DMS153 treated with DMSO at 0.1 percent for 48 hours (cell line): ENCODE data around the gene FIZ1.

Experiments used
- DNase-seq: peaks from one replicate; lab custom pipeline; 2025; ENCODE audit not compliant: unreplicated experiment; lab: John Stamatoyannopoulos, UW

FIZ1 gene

DNA sequence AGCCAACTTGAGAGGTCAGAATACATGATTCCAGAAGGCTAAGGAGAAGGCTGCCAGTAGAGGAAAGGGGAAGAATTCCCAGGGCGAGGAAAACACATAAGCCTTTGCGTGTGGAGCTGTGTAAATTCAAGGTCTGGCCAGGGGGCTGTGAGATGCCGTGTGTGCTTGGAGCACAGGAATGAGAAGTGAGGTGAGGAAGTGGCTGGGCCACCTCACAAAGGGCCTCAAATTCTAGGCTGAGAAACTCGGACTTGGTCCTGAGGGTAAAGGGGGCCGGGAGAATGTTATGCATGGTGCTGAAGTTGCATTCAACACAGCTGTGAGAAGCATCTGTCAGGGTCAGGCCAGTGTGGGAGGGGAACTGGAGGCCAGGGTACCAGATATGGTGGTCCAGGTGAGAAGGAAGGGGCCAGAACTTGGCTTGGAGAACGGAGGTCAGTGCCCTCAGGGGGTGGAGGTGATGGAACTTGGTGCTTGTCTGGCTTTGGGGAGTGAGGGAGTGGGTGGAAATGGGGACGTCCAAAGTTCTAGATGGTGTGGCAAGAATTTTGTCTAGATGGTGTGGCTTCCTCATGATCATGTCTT, 36.6 kb upstream of the FIZ1 start:
- DNase-seq: no peak

DNA sequence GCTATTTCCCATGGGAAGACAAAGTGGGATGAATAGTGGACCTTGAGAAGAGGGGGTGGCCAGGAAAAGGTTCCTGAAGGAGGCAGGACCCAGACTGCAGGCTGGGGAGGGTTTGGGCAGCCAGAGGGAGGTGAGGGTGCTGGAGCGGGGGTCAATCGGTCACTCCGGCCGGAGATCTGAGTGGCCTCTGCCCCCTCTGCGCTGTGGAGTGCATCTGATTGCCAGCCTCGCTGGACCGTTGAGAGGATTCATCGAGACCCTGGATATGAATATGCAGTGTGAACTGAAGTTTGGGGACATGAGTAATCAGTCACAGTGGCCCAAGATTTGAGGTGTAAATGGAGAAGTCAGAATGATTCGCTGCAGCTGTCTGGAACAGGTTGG, 36.0 kb upstream of the FIZ1 start:
- no peak for DNase-seq

DNA sequence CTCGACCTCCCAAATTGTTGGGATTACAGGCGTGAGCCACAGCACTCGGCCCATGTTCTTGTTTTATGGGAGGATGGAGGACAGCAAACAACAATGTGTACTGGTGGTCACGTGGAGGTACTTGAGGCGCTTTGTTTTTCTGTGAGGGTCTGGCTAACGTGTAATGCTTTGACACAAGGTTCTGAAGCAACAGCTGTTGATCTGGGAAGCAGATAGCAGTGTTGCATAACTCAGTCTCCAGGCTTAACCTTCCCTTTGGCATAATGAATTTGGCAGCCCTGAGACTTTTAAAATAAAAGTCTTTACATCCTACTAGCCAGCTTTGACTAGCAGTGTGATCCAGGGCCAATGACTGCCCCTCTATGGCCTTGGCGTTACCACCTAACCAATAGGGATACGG, 34.5 kb upstream of the FIZ1 start:
- DNase-seq: no peak

DNA sequence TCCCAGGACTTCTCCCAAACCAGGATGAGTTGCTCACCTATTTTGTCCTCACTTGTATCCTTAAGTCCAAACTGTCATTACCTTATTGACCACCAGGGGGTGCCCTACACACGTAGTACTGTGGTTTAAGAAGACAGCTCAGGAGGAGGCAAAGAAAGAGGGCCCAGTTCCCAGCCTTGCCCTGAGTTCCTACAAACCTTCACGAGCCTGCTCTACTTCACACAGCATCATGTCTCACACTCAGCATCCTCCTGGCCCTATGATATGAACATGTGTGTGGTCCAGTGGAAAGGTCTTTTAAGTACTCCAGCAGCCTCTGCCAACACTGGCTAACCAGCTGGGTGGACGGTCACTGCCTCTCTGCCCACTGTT, 33.1 kb upstream of the FIZ1 start:
- peak; percentile 68 for DNase-seq

DNA sequence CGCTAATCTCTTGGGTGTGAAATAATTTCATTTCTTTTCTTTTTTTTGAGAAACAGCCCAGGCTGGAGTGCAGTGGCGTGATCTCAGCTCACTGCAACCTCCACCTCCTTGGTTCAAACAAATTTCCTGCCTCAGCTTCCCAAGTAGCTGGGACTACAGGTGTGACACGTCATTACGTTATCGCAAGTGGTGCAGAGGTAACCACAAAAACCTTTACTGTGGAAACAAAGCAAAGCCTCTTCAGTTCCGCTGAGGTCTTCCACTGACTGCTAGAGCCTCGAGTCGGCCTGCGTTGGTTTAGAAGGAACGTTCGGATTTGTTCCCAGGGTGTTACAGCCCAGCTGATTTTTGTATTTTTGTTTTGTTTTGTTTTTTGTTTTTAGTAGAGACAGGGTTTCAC, 27.0 kb upstream of the FIZ1 start:
- DNase-seq: no peak

DNA sequence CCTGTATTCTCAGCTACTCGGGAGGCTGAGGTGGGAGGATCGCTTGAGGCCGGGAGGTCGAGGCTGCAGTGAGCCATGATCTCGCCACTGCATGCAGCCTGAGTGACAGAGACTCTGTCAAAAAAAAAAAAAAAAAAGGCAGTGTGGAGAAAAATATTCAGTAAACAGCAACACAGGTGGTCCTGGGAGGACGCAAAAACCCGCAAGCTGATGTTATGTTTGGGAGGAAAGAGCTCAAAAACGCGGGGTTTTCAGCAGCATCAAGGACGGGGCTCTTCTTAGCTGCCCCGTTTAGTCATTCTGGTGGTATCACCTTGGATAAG, 25.6 kb upstream of the FIZ1 start:
- no peak for DNase-seq

DNA sequence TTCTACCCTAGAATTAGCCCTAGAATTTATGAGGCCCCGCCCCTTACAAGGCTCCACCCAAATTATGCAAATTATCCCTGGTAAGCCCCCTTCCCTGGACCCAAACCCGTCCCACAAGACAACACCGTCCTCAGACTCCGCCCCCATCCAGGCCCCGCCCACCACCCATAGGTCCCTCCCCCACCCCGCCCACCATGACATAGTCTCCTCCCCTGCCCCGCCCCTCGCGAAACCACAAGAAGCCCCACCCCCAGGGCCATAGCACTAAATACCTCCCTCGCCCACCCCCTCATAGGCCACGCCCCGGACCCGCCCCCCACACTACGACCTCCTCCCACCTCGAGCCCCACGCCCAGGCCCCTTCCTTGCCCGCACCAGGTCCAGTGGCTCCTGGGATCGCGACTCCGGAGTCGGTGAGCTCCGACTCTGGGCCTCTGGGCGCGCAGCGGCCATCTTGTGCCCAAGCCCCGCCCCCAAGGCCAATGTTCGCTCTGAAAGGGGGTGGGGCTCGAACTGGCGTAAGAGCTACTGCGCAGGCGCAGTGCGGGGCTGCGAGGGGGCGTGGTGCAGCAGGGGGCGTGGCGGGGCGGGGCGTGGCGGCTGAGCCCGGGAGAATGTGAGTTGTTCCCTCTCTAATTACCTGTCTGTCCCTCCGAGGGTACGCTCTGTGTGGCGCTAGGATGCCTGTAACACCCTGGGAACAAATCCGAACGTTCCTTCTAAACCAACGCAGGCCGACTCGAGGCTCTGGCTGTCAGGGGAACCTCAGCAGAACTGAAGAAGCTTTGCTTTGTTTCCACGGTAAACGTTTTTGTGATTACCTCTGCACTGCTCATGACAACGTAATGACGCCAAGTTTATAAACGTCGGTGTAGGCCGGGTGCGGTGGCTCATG, 25.0 kb upstream of the FIZ1 start, which contains the start of gene ZNF784:
TSS of gene ZNF784 (minus strand) at position 458 of the 895 bp plus-strand sequence. CDS start at position 453, 5 bp downstream.
- peak; percentile 89 for DNase-seq

DNA sequence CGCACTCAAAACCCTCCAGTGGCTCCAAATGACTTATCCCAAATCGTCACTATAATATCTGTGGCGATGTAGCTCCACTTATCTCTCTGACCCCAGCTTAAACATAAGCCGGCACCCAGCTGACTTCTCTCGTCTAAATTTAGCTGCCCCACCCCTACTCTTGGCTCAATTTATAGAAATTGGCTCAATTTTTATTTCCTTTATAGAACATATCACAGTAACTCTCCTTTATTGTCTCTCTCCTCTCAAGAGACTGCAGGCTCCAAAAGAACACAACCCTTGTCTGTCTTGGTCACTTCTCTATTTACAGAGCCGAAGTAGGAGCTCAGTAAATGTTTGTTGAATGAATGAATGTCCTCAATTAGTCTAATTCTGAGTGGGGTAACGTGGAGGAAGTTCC, 24.2 kb upstream of the FIZ1 start:
- DNase-seq: no peak

DNA sequence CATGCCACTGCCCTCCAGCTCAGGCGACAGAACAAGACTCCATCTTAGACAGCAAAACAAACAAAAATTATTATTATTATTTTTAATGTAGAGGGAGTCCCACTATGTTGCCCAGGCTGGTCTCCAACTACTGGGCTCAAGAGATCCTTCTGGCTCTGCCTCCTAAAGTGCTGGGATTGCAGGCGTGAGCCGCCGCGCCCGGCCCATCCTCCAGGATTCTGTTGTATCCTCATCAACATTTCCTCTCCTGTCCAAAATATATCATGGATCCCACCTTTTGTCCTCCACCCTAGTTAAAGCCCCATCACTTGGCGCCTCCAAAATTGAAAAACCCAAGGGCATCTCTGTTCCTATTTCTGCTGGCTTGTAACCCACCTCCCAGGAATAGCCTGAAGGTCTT, 23.8 kb upstream of the FIZ1 start:
- DNase-seq: no peak

DNA sequence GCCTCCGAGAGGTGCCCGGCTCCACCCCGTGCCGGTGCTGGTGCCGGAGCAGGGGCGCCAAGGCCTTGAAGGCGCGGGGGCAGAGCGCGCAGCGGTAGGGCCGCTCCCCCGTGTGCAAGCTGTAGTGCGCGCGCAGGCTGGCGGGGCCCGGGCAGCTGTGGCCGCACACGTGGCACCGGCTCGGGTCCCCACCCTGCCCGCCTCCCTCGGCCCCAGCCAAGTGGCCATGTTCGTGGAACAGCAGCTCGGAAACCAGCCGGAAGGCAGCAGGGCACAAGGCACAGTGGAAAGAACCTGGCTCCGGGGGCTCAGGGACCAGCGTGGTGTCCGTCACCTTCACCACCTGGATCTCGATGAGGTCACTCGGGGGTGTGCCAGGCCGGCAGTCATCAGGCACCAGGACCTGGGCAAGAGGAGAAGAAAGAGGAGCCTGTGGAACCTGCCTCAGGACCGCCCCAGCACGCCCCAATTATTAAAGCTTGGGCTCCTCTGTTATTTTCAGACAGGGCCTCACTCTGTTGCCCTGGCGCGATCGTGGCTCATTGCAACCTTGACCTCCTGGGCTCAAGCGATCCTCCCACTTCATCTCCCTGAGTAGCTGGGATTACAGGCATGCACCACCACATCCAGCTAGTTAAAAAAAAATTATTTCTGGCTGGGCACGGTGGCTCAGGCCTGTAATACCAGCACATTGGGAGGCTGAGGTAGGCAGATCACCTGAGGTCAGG, 23.1 kb upstream of the FIZ1 start:
- DNase-seq: no peak

DNA sequence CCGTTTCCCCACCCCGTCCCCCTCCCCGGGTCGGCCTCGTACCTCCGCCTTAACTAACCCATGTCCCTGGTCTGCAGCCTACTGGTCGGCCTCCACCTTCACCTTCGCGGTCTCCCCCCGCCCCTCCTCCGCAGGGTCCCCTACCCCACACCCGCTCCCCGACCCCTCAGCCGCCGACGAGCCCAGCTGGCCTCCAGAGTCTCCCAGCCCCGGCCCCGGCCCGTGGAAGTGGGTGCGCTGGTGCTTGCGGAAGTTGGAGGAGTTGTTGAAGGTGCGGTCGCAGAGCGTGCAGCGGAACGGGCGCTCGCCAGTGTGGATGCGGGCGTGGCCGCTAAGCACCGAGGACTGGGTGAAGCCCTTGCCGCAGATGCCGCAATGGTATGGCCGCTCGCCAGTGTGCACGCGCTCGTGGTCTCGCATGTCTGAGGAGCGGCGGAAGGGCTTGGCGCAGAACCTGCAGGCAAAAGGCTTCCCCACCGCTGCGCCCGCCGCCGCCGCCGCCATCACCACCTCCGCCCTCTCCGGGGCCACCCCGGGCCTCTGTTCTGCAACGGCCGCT, 22.4 kb upstream of the FIZ1 start:
- DNase-seq: no peak

DNA sequence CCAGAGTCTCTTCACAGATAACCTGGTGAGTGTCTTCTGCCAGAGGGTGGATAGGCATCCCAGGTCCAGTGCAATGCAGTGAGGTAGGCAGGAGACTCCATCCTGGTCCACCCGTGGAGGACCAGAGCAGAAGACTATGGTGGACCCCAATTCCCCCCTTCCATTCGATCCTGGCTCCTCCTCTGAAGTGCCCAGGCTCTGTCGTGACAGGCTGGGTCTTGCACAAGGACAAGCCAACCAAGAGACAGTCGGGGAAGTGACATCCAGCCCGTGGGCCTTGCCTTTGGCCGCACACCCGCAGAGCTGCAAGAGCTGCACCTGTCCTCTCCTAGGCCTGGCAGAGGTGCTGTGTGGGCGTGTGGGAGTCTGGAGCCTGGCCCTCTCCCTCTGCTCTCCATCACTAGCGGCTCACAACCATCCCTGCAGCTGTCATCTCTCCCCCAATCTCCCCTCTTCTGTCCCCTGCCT, 21.9 kb upstream of the FIZ1 start:
- no peak for DNase-seq

DNA sequence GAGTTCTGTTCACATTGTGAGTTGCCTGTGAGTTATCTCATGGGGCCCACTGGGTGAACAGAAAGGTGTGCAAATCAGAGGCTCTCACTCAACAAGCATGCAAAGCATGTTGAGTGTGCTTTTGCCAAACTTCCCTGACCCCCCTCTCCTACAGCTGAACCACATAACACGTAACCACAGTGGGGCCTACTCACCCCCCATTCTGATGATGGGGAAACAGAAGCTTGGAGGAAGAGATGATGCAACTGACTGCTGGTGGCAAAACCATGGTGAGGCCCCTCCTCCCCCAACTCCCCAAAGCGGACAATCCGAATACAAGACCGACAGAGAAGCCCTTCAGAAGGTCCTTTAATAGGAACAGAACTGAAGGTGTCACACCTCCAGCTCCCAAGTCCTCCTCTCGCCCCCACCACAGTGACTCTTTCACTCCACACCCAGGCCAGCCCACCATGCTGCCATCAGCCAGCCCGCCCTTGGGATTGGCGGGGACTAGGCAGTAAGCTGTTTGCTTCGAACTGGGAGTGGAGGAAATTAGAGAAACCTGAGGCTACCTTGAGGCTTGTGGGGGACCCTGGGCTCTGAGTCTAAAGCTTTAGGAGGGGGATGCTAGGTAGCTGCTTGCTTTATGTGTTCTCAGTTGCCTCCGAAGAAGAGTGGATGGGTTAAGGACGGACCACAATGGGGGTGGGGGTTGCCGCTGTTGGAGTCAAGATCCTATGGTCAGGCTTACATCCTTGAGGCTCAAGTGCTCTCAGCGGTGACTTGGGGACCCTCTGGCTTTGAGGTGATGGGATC, 21.3 kb upstream of the FIZ1 start:
- no peak for DNase-seq

DNA sequence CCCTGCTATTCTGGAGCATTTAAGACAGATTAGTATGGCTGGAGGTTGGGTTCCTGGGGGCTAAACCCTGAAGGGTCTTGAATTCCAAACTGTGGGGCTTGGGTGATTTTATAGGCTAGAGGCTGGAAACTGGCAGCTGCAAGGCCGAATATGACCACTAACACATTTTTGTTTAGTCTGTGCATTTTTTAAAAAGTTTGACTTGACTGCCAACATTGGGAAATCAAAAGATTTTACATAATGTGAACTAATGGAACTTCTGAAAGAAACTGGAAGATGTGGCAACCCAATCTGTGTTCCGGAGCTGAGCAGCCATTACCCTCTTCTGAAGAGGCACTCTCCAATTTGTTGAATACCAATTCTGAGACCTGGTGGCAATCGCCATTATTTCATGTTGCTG, 20.0 kb upstream of the FIZ1 start:
- DNase-seq: no peak

DNA sequence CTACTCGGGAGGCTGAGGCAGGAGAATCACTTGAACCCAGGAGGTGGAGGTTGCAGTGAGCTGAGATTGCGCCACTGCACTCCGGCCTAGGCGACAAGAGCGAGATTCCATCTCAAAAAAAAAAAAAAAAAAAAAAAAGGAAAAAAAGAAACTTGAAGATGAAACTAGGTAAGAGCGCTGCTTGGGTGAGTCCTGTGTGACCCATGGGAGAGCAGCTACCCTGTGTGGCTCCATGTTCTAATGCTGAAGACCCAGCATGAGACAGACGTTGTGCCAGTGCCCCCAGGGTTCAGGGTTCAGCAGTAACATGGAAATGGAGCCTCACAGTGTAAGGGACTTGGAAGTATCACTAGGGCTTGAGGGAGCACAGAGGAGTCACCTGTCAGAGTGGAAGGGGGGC, 19.1 kb upstream of the FIZ1 start:
- no peak for DNase-seq

DNA sequence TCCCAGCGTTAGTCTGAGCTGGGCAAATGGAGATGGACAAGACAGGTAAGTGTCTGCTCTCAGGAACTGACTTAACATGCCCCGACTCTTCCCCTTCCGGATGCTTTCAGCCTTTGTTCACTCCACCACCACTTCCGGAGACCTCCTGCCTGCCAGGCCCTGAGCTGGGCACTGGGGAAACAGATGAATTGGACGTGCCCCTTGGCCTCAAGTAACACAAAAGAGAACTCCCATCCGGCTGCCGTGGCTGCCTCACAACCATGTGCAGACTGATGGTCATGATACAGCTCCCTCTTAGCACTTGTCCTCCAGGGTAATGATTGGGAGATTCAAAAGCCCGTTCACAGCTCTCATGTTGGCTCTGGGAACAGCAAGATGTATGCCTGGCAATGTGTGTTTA, 18.1 kb upstream of the FIZ1 start:
- no peak for DNase-seq

DNA sequence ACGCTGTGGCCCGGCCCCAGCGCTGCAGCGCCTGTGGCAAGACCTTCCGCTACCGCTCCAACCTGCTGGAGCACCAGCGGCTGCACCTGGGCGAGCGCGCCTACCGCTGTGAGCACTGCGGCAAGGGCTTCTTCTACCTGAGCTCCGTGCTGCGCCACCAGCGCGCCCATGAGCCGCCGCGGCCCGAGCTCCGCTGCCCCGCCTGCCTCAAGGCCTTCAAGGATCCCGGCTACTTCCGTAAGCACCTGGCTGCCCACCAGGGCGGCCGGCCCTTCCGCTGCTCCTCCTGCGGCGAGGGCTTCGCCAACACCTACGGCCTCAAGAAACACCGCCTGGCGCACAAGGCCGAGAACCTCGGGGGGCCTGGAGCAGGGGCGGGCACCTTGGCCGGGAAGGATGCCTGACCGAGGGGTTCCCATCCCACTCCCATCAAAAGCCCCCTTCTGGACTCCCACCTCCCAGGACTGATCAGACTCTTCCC, 17.1 kb upstream of the FIZ1 start:
- DNase-seq: no peak

DNA sequence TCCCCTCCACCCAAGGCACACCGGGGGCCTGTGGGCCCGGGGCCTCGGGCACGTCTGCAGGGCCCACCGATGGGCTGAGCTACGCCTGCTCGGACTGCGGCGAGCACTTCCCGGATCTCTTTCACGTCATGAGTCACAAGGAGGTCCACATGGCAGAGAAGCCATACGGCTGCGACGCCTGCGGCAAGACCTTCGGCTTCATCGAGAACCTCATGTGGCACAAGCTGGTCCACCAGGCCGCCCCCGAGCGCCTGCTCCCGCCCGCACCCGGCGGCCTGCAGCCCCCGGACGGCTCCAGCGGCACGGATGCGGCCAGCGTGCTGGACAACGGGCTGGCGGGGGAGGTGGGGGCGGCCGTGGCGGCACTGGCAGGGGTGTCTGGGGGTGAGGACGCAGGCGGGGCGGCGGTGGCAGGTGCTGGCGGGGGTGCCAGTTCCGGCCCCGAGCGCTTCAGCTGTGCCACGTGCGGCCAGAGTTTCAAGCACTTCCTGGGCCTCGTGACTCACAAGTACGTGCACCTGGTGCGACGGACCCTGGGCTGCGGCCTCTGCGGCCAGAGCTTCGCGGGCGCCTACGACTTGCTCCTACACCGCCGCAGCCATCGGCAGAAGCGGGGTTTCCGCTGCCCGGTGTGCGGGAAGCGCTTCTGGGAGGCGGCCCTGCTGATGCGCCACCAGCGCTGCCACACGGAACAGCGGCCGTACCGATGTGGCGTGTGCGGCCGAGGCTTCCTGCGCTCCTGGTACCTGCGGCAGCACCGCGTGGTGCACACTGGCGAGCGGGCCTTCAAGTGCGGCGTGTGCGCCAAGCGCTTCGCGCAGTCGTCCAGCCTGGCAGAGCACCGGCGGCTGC, 16.5 kb upstream of the FIZ1 start:
- DNase-seq: no peak

DNA sequence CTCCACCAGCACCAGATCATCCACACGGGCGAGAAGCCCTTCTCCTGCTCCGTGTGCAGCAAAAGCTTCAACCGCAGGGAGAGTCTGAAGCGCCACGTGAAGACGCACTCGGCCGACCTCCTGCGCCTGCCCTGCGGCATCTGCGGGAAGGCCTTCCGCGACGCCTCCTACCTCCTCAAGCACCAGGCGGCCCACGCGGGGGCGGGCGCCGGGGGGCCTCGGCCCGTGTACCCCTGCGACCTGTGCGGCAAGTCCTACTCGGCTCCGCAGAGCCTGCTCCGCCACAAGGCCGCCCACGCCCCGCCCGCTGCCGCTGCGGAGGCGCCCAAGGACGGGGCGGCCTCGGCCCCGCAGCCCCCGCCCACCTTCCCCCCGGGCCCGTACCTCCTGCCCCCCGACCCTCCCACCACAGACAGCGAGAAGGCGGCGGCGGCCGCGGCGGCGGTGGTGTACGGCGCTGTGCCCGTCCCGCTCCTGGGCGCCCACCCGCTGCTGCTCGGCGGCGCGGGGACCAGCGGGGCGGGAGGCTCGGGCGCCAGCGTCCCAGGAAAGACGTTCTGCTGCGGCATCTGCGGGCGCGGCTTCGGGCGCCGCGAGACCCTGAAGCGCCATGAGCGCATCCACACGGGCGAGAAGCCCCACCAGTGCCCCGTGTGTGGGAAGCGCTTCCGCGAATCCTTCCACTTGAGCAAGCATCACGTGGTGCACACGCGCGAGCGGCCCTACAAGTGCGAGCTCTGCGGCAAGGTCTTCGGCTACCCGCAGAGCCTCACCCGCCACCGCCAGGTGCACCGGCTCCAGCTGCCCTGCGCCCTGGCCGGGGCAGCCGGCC, 15.6 kb upstream of the FIZ1 start:
- no peak for DNase-seq
